GM21737 (cell line): ENCODE measurements around the gene EEF2K.
A peak's percentile ranks its signal among the peaks of the same experiment; 100 is the strongest.
"Not testable (repeated sequence)": the region's sequence is repeated elsewhere in the genome, so short reads cannot be mapped to it uniquely, and the experiment has no call there.

Experiments used
- ATAC-seq: cut with Tn5 transposase; IDR thresholded peaks from one replicate; pipeline ENCODE4 v1.9.1; 2021; ENCODE audit warnings: mild to moderate bottlenecking, moderate library complexity; ENCODE audit not compliant: unreplicated experiment

The EEF2K gene

GRCh38 chr16:22291860-22292318 lies 85.8 kb downstream of the EEF2K start:
- no peak for ATAC-seq

DNA sequence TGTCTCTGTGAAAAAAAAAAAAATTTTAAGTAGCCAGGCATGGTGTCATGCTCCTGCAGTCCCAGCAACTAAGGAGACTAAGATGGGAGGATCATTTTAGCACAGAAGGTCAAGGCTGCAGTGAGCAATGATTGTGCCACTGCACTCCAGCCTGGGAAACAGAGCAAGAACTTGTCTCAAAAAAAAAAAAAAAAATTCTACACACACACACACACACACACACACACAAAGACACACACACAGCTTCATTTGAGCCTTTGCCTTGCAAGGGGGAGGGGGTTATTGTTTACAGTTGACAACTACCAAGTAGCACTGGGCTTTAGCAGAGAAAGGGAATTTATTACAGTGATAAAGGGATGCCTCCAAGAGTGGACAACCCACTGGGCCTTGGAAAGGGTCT lies 86.2 kb downstream of the EEF2K start:
- ATAC-seq: no peak

DNA sequence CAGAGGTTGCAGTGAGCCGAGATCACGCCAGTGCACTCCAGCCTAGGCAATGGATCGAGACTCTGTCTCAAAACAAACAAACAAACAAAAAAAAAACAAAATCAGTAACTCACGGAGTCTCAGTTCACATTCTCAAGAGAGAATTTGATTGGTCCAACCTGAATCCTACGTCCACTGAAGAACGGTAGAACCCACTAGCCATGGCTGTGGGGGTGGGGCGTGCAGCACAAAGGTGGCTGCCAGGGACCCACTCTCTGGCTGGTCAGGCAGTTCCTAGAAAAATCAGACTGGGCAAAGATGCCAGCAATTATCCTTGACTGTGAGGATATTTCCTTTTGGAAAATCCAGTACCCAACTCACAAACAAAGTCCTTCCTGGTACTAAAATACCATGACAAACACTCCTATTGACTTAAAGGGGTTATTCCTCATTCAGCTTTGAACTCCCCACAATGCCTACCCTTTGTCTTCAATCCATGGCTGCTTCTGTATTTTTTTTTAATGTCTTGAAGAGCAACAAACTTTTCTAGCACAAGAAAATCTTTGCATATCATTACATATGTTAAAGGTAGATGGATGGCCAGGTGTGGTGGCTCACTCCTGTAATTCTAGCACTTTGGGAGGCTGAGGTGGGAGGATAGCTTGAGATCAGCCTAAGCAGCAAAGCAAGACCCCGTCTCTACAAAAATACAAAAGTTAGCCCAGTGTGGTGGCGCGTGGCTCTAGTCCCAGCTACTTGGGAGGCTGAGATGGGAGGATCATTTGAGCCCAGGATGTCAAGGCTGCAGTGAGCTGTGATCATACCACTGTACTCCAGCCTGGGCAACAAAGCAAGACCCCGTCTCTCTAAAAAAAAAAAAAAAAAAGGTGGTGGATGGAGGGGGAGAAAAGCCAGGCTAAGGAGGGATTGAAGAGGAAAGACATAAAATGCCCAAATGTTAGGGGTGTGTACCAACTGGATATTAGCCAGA lies 87.3 kb downstream of the EEF2K start:
- ATAC-seq: no peak

GRCh38 chr16:22296225-22297113 lies 90.4 kb downstream of the EEF2K start:
- no peak for ATAC-seq

- peak; percentile 81 for ATAC-seq
Observed at GRCh38 chr16:22297114-22297870, 91.2 kb downstream of the EEF2K start, which contains the start of gene POLR3E. Gene POLR3E, plus strand, starts transcription at chr16:22297409. Its CDS starts 5,560 bp downstream, at chr16:22302969.

DNA sequence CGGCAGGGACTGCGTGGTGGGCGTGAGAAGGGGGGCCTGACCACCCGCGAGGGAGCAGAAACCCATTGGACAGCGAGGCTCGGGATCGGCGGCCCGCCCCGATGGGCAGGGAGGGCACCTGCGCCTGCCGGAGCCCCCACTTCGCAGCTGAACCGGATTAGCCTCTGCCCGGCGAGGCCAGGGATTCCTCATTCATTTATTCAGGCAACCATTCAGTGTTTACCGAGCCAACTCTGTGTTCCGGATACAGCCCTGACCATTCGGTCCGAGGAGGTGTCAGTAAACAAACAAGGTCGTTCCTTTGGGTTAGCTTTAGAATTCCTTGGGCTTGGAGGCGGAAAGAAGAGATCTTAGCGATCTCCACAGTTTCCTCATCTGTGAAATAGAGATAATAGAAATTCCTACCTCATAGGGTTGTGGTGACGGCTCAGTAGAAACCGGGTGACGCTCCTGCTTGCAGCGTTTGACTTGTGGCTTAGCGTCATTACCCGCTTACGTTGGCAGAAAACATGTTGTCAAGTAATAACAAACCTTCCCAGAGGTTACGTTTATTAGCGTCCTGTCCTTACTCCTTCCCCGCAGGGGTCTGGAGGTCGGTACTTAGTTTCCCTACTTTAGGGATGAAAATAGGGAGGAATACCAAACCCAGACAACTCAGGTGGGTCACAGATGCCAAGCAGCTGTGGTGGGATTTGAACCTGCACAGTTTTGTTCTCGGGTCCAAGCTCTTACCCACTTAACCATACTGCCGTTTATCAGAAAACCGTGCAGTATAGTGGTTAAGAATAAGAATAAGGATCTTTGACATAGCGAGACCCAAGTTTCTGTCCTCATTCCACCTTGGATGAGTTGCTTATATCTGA lies 92.0 kb downstream of the EEF2K start:
- no peak for ATAC-seq

GRCh38 chr16:22299036-22299435 lies 93.0 kb downstream of the EEF2K start:
- no peak for ATAC-seq

- ATAC-seq: no peak
Observed at GRCh38 chr16:22300427-22301071, 94.5 kb downstream of the EEF2K start.

DNA sequence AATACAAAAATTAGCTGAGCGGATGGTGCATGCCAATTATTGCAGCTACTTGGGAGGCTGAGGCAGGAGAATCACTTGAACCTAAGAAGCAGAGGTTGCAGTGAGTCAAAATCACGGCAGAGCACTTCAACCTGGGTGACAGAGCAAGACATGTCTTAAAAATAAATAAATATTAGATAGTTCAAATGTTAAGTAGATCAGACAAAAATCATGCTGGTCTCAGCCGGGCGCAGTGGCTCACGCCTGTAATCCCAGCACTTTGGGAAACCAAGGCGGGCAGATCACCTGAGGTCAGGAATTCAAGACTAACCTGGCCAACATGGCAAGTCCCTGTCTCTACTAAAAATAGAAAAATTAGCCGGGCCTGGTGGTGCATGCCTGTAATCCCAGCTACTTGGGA lies 95.3 kb downstream of the EEF2K start:
- not testable (repeated sequence) for ATAC-seq

DNA sequence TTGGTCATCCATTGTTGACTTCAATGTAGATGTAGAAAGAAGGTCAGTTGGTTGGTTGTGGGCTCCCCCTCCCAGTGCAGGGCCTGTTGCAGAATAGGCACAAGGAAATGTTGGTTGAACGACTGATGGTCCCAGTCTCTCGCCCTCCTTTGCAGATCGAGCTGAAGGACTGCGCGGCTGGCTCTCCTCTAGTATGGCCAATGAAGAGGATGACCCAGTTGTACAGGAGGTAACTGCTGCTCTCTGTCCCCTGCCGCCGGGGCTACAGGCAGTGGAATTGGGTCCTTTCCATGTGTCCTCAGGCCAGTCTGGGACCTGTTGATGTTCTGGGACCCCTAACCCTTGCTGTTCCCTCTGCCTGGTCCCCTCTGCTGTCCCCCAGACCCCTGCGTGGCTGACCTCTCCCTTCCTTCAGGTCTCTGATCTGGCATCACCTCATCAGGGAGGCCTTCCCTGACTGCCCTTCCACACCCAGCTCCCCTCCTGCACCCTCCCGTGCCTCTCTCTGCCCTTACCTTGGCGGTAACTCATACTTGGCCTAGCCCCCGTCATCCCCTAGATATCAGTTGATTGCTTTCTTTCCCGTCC lies 96.8 kb downstream of the EEF2K start:
- ATAC-seq: no peak

DNA sequence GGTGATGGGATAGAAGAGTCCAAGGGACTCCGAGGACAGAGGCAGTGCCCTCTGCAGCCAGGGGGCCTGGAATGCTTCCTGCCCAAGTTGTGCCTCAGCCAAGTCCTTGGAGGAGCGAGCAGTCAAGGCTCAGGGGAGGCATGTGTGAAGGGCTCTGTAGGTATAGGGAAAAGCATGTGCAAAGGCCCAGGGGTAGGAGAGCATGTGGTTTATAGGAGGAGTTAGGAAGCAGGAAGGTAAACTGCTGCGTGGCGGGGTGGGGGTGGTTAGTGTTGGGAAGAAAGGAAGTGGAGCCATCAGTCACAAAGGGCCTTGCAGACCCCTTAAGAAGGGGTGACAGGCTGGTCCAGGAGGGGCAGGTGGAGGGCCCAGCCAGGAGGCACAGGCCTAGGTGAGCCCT lies 98.3 kb downstream of the EEF2K start:
- ATAC-seq: no peak

- no peak for ATAC-seq
Observed at GRCh38 chr16:22306788-22307187, 100.7 kb downstream of the EEF2K start.

DNA sequence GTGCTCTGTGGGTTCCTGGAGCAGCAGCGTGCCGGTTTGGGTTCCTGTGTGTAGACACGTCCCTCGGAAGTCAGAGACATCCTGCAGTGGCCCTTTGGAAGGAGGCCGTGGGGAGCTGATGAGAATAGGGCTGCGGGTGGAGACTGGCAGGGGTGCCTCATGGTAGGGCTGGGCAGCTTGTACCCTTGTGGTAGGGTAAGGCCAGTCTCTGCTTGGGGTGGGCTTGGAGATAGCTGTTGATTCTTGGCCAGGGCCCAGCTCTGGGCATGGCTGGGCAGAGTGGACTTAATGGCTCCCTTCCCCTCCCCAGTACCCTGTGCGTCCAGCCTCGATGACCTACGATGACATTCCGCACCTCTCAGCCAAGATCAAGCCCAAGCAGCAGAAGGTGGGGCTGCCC lies 101.8 kb downstream of the EEF2K start:
- ATAC-seq: no peak

DNA sequence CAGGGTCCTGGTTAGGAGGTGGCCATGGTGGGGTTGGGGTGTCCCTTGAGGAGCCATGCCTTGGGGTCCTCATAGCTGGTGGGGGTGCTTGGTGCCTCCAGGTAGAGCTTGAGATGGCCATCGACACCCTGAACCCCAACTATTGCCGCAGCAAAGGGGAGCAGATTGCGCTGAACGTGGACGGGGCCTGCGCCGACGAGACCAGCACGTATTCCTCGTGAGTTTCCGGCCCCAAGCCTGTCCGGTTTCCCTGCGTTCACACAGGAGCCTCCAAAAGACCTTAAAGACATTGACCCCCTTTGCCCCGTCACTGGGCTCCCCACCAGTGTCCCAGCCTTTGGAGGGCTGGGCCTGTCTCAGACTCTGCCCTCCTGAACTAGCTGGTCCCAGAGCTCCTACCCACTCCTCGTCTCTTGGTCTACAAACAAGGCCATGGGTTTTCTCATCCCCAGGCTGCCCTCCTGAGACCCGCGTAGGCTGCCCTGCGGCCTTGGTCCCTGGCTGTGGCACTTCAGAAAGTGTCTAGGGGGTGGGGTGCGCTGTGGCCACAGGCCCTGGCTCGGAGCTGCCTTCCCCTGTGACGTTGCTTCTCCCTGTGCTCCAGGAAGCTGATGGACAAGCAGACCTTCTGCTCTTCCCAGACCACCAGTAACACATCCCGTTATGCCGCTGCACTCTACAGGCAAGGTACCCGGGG lies 102.9 kb downstream of the EEF2K start:
- no peak for ATAC-seq

GRCh38 chr16:22311520-22311919 lies 105.4 kb downstream of the EEF2K start:
- no peak for ATAC-seq

DNA sequence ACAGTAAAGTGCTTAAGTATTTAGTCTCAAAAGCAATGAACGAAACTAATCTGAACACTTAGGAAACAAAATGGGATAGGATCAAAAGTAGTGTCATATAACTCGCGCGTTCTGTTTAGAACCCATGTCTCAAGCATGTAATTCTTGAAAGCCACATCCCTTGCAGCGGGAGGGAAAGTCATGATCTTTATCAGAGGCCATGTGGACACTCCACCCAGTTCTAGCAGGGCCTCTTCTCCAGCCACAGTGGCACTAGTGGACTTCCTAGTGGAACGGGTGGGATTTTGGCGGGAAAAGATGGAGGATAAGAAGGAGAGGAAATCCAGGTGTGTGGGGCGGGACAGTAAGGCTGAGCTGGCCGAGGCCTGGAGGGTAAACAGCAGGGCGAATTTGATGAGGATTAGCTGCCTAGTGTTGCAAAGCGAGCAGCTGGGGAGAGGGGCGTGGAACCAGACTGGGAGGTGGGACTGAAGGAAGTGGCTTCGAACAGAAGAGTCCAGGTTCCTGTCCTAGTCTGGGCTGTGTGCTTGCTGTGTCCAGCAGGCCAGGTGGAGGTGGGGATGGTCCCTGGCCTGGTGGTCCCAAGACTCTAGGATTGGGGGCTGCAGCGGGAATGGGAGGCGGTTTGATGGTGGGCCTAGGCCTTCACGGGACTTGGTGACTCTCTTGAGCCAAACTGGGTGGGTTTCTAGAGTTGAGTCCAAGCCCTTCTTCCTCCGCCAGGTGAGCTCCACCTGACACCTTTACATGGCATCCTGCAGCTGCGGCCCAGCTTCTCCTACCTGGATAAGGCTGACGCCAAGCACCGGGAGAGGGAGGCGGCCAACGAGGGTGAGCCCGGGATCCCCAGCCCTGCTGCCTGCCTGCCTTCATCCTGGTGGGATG lies 107.1 kb downstream of the EEF2K start:
- no peak for ATAC-seq

- no peak for ATAC-seq
Observed at GRCh38 chr16:22313876-22314470, 107.9 kb downstream of the EEF2K start.
